GM19238 (cell line): ENCODE data around the gene GLO1.

Experiments
- DNase-seq: peaks from one replicate; pipeline ENCODE4 v3.0.0; 2011; ENCODE audit warnings: low spot score; ENCODE audit not compliant: insufficient read length

The GLO1 gene

DNA sequence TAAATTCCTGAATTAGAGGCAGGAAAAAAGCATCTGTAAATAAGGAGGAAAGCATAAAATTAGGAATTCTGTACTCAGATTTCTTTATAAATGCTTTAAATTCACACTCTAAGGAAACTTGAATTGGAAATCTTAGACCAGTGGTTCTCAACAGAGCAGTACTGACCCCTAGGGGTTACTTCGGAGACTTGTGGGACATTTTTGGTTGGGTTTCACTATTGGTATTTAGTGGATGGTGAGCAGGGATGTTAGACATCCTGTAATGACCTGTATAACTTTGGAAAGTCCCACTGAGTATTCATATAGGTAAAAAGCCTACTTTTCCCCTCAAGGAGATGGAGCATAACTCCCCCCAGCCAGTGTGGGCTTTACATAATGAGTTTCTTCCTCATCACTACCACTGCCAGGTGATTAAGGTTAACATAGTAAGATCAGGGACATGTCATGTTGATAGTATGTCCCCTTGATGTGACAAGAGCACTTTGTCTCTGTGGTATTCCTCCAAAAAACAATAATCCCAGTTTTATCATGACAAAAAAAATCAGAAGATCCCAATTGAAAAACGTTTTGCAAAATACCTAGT lies 31.0 kb downstream of the GLO1 start:
- peak; percentile 39 for DNase-seq

GRCh38 chr6:38658418-38659167 lies 44.4 kb downstream of the GLO1 start:
- no peak for DNase-seq

DNA sequence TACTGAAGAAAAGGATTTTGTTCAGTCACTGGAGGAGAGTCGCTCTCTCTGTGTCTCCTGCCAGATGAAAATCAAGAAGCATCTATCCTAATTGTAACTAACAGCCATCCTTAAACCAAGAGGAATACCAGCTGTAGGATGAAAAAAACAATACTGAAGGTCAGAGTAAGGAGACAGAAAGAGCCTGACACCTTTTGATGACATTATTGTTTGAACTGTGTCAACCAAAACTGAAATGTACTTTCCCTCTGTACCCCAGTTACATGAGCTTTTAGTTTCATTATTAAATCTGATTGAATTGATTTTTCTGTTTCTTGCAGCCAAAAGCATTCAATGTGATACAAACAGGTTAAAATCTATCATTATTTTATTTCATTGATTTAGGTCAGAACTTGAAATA lies 46.0 kb downstream of the GLO1 start:
- DNase-seq: no peak

GRCh38 chr6:38654263-38654662 lies 48.7 kb downstream of the GLO1 start:
- no peak for DNase-seq

- DNase-seq: no peak
Observed at GRCh38 chr6:38651121-38651784, 51.7 kb downstream of the GLO1 start.

DNA sequence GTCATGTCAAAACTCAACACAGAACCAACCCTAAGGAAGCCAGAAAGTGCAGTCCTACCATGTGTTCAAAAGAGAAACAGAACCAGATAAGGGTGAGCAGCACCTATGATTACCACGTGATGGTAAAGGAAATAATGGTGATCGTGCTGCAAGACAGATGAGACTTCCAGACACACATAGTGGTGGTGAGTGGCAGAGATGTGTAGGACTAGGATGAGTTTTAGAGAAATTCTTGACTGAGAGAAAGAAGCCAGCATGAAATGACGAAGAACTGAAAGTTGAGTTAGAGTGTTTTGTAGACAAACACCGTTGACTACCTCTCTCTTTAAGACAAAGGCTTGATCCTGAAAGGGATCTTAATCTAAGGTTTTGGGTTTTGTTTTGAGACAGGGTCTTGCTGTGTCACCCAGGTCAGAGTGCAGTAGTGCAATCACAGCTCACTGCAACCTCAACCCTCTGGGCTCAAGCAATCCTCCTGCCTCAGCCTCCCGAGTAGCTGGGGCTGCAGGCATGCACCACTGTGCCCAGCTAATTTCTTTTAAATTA lies 52.7 kb downstream of the GLO1 start:
- no peak for DNase-seq

GRCh38 chr6:38649744-38650143 lies 53.2 kb downstream of the GLO1 start:
- DNase-seq: no peak

GRCh38 chr6:38648629-38649028 lies 54.3 kb downstream of the GLO1 start:
- DNase-seq: no peak

DNA sequence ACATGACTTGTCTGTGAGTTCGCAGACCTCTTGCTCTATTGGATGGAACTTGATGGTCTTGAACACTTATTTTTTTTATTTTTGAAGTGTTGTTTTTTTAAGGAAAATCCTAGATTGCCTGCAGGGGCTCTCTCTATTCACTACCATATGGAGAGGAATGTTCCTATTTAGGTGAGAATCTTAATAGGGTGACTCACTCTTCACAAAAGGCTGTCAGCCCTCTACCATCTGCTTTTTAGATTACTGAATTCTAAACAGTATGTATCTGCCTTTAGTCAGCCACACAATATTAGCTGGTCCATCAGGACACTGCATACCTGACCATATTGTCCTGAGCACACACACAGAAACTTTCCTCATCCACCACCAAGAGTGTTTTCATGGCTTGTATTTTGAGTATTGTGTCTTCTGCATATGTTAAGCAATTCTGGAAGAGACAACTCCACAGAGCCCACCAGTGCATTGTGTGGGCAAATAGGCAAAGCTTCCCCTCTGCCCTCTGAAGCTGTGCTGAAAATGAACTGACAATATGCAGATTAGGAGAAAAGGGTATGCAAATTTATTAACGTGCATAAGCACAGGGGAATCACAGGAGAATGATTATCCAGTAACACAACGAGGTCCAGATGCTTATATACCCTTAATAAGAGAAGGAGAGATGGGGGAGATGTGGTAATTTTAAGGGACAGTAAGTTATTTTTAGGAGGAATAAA lies 56.6 kb downstream of the GLO1 start:
- DNase-seq: no peak

- DNase-seq: no peak
Observed at GRCh38 chr6:38644951-38645350, 58.0 kb downstream of the GLO1 start.

GRCh38 chr6:38640216-38640909 lies 62.6 kb downstream of the GLO1 start:
- no peak for DNase-seq

DNA sequence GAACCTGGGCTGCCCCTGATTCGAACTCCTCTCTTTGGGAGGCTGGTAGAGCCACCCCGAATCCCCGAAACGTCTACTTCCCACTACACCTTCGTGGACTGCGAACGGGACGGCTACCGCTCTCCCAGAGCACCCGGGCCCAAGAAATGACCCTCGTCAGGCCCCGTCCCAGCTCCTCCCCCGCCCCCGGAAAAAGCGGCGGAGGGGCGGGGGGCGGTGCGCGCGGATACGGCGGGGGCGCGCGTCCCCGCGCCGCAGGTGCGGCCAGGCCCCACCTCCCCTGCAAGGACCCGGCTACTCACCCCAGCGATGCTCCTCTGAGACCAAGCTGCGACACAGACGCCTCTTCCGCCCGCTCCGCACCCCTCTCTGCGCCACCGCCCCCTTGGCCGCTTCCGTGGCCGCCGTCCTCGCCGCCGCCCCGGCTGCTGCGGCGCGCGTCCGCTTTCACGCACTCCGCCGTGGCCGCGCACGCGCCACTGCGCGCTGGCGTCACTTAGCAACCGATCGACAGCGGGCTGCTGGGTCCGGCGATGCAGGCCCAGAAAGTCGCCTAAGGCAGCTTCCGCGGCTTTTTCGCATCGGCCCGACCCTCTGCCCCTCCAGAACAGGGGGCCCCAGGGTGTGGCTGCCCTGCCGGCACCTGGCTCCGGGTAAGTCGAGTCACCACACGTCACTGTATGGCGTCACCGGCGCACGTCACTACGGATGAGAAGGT lies 63.3 kb downstream of the GLO1 start, which contains the start of gene BTBD9:
Gene BTBD9 (minus strand): TSS at position 432 of the 718 bp plus-strand sequence.
- DNase-seq: peak; percentile 77

DNA sequence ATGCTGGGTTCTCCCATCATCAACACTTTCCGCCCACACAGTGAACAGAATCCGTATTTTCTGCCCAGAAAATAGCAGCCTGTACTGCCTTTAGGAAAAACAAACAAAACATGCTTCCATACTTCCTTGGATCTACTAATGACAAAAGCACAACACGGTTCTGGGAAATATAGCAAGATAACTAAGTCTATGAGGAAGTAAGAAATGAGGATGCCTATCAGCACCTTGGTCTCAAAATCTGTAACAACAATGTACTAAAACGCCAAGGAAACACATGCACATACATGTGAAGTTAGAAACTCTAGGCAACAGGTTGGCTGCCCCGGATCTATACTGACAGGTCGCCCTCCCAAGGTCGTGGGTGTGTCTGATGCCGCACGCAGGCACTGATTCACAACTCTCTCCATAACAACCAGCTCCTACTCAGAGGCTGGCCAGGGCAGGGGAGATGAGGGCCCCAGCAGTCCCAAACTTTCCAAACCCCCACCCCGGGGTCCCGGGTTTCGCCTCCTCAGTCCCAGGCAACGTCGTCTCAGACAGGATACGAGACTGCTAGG lies 63.9 kb downstream of the GLO1 start:
- peak; percentile 10 for DNase-seq

GRCh38 chr6:38637756-38638155 lies 65.2 kb downstream of the GLO1 start:
- no peak for DNase-seq

GRCh38 chr6:38636027-38636426 lies 66.9 kb downstream of the GLO1 start:
- no peak for DNase-seq

DNA sequence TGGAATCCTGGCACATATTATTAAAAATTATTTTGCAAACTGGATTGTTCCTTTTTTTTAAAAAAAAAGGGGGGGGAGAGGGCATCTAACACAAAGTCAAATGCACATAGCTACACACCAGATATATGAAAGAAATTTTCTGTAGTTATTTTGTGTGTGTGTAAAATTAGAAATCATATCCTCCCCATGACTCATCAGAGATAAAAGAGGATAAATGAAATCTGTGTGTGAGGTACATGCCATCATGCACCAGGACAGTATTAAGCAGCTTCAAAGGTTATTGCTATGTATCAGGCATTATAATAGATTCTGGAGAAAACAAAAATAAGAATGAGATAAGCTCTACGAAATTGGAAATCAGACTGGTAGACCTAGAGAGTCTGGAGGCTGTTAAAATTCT lies 68.4 kb downstream of the GLO1 start:
- DNase-seq: no peak

DNA sequence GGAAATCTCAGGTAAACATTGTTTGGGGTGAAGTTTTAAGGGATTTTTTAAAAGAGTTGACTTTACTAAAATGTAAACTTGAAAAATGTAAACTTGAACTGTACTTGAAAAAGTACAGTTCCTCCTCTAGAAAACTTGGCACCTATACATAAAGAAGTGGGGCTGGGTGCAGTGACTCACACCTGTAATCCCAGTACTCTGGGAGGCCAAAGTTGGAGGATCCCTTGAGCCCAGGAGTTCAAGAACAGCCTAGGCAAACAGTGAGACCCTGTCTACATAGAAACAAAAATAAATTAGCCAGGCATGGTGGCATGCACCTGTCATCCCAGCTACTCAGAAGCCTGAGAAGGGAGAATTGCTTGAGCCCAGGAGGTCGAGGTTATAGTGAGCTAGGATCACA lies 70.5 kb downstream of the GLO1 start:
- DNase-seq: no peak

- DNase-seq: no peak
Observed at GRCh38 chr6:38631186-38631783, 71.7 kb downstream of the GLO1 start.
